Common myeloid progenitor, CD34-positive (primary cell): ENCODE data around the gene BMAL1. TPM values are rescaled to one million over a fixed set of nuclear protein-coding genes. Genes with fewer than 3 reads are reported as not detected.

Experiments used
- CTCF ChIA-PET: fragments of 350-600 bp; sonication (Branson Sonifier 250); formaldehyde crosslinking; loops from one replicate; lab custom pipeline; 2021; ENCODE audit warnings: antibody characterized with exemption; lab: Charles Lee
- POLR2A ChIA-PET: fragments of 350-600 bp; sonication (Branson Sonifier 250); formaldehyde crosslinking; loops from one replicate; lab custom pipeline; 2021; ENCODE audit warnings: antibody characterized with exemption; lab: Charles Lee
- DNase-seq, 3 donors: peaks; one replicate each; pipeline versions ENCODE4 v3.0.0 to v3.0.0-alpha.2; 2013
- H3K27ac ChIP-seq, 2 experiments: 1 replicate in 1 of 2; 2 replicates in 1 of 2; pipeline ENCODE4 v1.7.0; 2013; ENCODE audit warnings: inconsistent platforms in 2 of 2, low read length in 2 of 2, mild to moderate bottlenecking in 2 of 2, low read depth in 1 of 2, moderate library complexity in 1 of 2; ENCODE audit not compliant: severe bottlenecking in 2 of 2, insufficient read depth in 1 of 2, poor library complexity in 1 of 2
- H3K27me3 ChIP-seq, 5 experiments: replicated peaks in 2 of 5; 1 replicate in 3 of 5; 2 replicates in 2 of 5; pipeline versions ENCODE4 v1.6.1 to v1.7.0; 2013; ENCODE audit warnings: low read length in 4 of 5, mild to moderate bottlenecking in 2 of 5, moderate library complexity in 2 of 5, inconsistent platforms in 1 of 5; ENCODE audit not compliant: insufficient read depth in 5 of 5, control insufficient read depth in 4 of 5
- H3K36me3 ChIP-seq, 4 experiments: 1 replicate in 2 of 4; 2 replicates in 2 of 4; pipeline versions ENCODE4 v1.6.1 to v1.7.0; 2013; ENCODE audit warnings: low read length in 3 of 4, control low read depth in 1 of 4, mild to moderate bottlenecking in 1 of 4; ENCODE audit not compliant: control insufficient read depth in 4 of 4, insufficient read depth in 4 of 4
- H3K4me1 ChIP-seq, 4 experiments: 1 replicate in 3 of 4; 2 replicates in 1 of 4; pipeline versions ENCODE4 v1.6.1 to v1.7.1; 2013; ENCODE audit warnings: low read length in 3 of 4, mild to moderate bottlenecking in 3 of 4, control low read depth in 1 of 4, inconsistent platforms in 1 of 4, moderate library complexity in 1 of 4; ENCODE audit not compliant: control insufficient read depth in 4 of 4, insufficient read depth in 4 of 4; ENCODE audit errors: control extremely low read depth in 1 of 4
- H3K4me3 ChIP-seq, 7 experiments: 1 replicate in 4 of 7; 2 replicates in 3 of 7; pipeline versions ENCODE4 v1.5.1 to v1.7.0; 2013; ENCODE audit warnings: mild to moderate bottlenecking in 7 of 7, low read length in 6 of 7, moderate library complexity in 6 of 7, inconsistent platforms in 2 of 7, low read depth in 2 of 7, control low read depth in 1 of 7; ENCODE audit not compliant: insufficient read depth in 4 of 7, control insufficient read depth in 1 of 7; ENCODE audit errors: extremely low read depth in 1 of 7
- H3K9me3 ChIP-seq, 5 experiments: 1 replicate in 4 of 5; 2 replicates in 1 of 5; pipeline versions ENCODE4 v1.6.1 to v1.7.1; 2013; ENCODE audit warnings: low read length in 4 of 5, mild to moderate bottlenecking in 2 of 5, inconsistent platforms in 1 of 5, low read depth in 1 of 5, moderate library complexity in 1 of 5; ENCODE audit not compliant: control insufficient read depth in 4 of 5, insufficient read depth in 2 of 5; ENCODE audit errors: control extremely low read depth in 1 of 5
- WGBS: methylation state at CpG from one replicate; pipeline ENCODE4 v1.1.5; 2013; ENCODE audit not compliant: insufficient coverage; 5-methylcytosine and 5-hydroxymethylcytosine counted together
- polyA plus RNA-seq: library from polyadenylated mRNA; unstranded; fragments of 120-200 nt; gene quantifications from one replicate; pipeline ENCODE4 v1.2.1, GENCODE V29; 2013

The BMAL1 gene
- 7.5 TPM for polyA plus RNA-seq

- Histone ChIP-seq H3K27me3 (peaks cover 0 to 50% (median 18%) of the 10 kb centered on the region in 5 experiments), H3K36me3 (no peaks in the 10 kb centered on the region), H3K27ac (no peak within 1 kb of the TSS), H3K4me3 (peak within 1 kb of the TSS; percentile 76 to 95 (median 86)), H3K9me3 (peaks cover 0 to 1% (median 0%) of the 10 kb centered on the region in 5 experiments), H3K4me1 (peaks cover 9 to 32% (median 26%) of the 10 kb centered on the region in 4 experiments)
- POLR2A ChIA-PET = interaction anchor here (0.6 kb wide), 1 partner anchor 60 kb away, joined by 6 read pairs; no protein-coding TSS in a partner anchor
- 0% methylated on average over 73 of the region's 95 CpGs for WGBS
- CTCF ChIA-PET = interaction anchor here (1.0 to 1.9 kb wide), 4 partner anchors 10 to 57 kb away, joined by 3 to 6 read pairs (median 4); no protein-coding TSS in a partner anchor
- peak in 2 of 3 donors; percentile 38 to 47 for DNase-seq
Observed at GRCh38 chr11:13277768-13278608, at the start of gene BMAL1. Gene BMAL1, plus strand, starts transcription at chr11:13277790. Its CDS starts 76,519 bp downstream, at chr11:13354309.

- Histone ChIP-seq H3K27me3 (peaks cover 0 to 4% (median 0%) of the 10 kb centered on the region in 5 experiments), H3K27ac (no peak overlapping the region), H3K4me1 (no peaks in the 10 kb centered on the region), H3K4me3 (no peak overlapping the region), H3K36me3 (no peaks in the 10 kb centered on the region), H3K9me3 (no peaks in the 10 kb centered on the region)
- DNase-seq = peak in 1 of 3 donors; percentile 40
- no CpG with 5 or more reads among the region's 4 CpGs for WGBS
- POLR2A ChIA-PET = no interaction called here
- CTCF ChIA-PET = interaction anchor here (1.5 kb wide), 1 partner anchor 10 kb away, joined by 5 read pairs; no protein-coding TSS in a partner anchor
Observed at GRCh38 chr11:13228572-13228971, 49.0 kb upstream of the BMAL1 start.

GRCh38 chr11:13229136-13229535 is 48.5 kb upstream of the BMAL1 start:
- H3K36me3 ChIP-seq = no peaks in the 10 kb centered on the region
- H3K4me3 ChIP-seq = no peak overlapping the region
- peaks cover 0 to 4% (median 0%) of the 10 kb centered on the region in 5 experiments for H3K27me3 ChIP-seq
- ChIA-PET POLR2A (no interaction called here), CTCF (interaction anchor here (1.0 to 1.4 kb wide), 2 partner anchors 21 to 115 kb away, joined by 3 to 5 read pairs; no protein-coding TSS in a partner anchor)
- H3K9me3 ChIP-seq = no peaks in the 10 kb centered on the region
- no peak overlapping the region for H3K27ac ChIP-seq
- 88% methylated on average over 3 of the region's 4 CpGs for WGBS
- no peak for DNase-seq
- no peaks in the 10 kb centered on the region for H3K4me1 ChIP-seq

- no peaks in the 10 kb centered on the region for H3K36me3 ChIP-seq
- POLR2A ChIA-PET = no interaction called here
- no peak overlapping the region for H3K4me3 ChIP-seq
- H3K9me3 ChIP-seq = no peaks in the 10 kb centered on the region
- DNase-seq = no peak
- no peak overlapping the region for H3K27ac ChIP-seq
- CTCF ChIA-PET = interaction anchor here (0.6 to 1.4 kb wide), 3 partner anchors 20 to 114 kb away, joined by 3 to 5 read pairs (median 3); no protein-coding TSS in a partner anchor
- 75% methylated on average over 1 of the region's 2 CpGs for WGBS
- H3K27me3 ChIP-seq = peaks cover 0 to 4% (median 0%) of the 10 kb centered on the region in 5 experiments
- no peaks in the 10 kb centered on the region for H3K4me1 ChIP-seq
Observed at GRCh38 chr11:13229711-13230318, 47.8 kb upstream of the BMAL1 start.

- H3K27ac ChIP-seq = no peak overlapping the region
- no peak overlapping the region for H3K4me3 ChIP-seq
- ChIA-PET POLR2A (interaction anchor here (0.5 kb wide), 1 partner anchor 808 kb away, joined by 3 read pairs; no protein-coding TSS in a partner anchor), CTCF (interaction anchor here (1.0 kb wide), 2 partner anchors 11 to 12 kb away, joined by 3 read pairs; no protein-coding TSS in a partner anchor)
- H3K36me3 ChIP-seq = no peaks in the 10 kb centered on the region
- DNase-seq = no peak
- H3K4me1 ChIP-seq = no peaks in the 10 kb centered on the region
- peaks cover 0 to 3% (median 0%) of the 10 kb centered on the region in 5 experiments for H3K27me3 ChIP-seq
- H3K9me3 ChIP-seq = peaks cover 0 to 5% (median 0%) of the 10 kb centered on the region in 5 experiments
- WGBS = 100% methylated on average over 1 of the region's 1 CpG
Observed at GRCh38 chr11:13233173-13233745, 44.3 kb upstream of the BMAL1 start.

GRCh38 chr11:13235895-13236294 is 41.7 kb upstream of the BMAL1 start:
- H3K4me1 ChIP-seq = peaks cover 0 to 4% (median 1%) of the 10 kb centered on the region in 4 experiments
- POLR2A ChIA-PET = no interaction called here
- no peak overlapping the region for H3K27ac ChIP-seq
- H3K9me3 ChIP-seq = peaks cover 0 to 5% (median 0%) of the 10 kb centered on the region in 5 experiments
- no peaks in the 10 kb centered on the region for H3K36me3 ChIP-seq
- WGBS = 100% methylated on average over 2 of the region's 3 CpGs
- CTCF ChIA-PET = interaction anchor here (1.0 to 3.0 kb wide), 5 partner anchors 9 to 26 kb away, joined by 3 to 13 read pairs (median 7); no protein-coding TSS in a partner anchor
- H3K4me3 ChIP-seq = no peak overlapping the region
- peaks cover 0 to 3% (median 0%) of the 10 kb centered on the region in 5 experiments for H3K27me3 ChIP-seq
- DNase-seq = no peak
